Neural progenitor cell (in vitro differentiated cells): ENCODE data around the gene EXPH5.

ENCODE experiments used
- CTCF ChIP-seq: fragments of 200-600 bp; sonication (generic); IDR thresholded peaks from 2 replicates; pipeline ENCODE4 v1.5.1; 2017; ENCODE audit warnings: antibody characterized with exemption, mild to moderate bottlenecking
- EZH2 ChIP-seq: fragments of 200-600 bp; sonication (generic); IDR thresholded peaks from 2 replicates; pipeline ENCODE4 v1.6.1; 2017; ENCODE audit warnings: antibody characterized with exemption, mild to moderate bottlenecking, moderate library complexity
- EZH2phosphoT487 ChIP-seq: fragments of 200-600 bp; sonication (generic); IDR thresholded peaks from 2 replicates; pipeline ENCODE4 v1.6.1; 2017; ENCODE audit warnings: antibody characterized with exemption

- TF ChIP-seq CTCF, result no peak
- no peak for TF ChIP-seq EZH2
- no peak for TF ChIP-seq EZH2phosphoT487
Observed at GRCh38 chr11:108496643-108497256, 96.8 kb downstream of the EXPH5 start.
